Measurements from ENCODE around the gene TSPAN17.

Gene TSPAN17

GRCh38 chr5:176643491-176644219, 3.6 kb upstream of the TSPAN17 start:
- DNase-seq, result no peak

GRCh38 chr5:176644294-176644693, 3.0 kb upstream of the TSPAN17 start:
- DNase-seq, result no peak

GRCh38 chr5:176644878-176645670, 2.2 kb upstream of the TSPAN17 start:
- DNase-seq, result no peak

GRCh38 chr5:176646049-176646706, 1.1 kb upstream of the TSPAN17 start:
- DNase-seq, result no peak

GRCh38 chr5:176646707-176647029, 616 bp upstream of the TSPAN17 start:
- DNase-seq, result no peak

- no peak for DNase-seq
These were observed 674 bp downstream of the TSPAN17 start for GRCh38 chr5:176647843-176648473.

- no peak for DNase-seq
These were observed 1.4 kb downstream of the TSPAN17 start for GRCh38 chr5:176648474-176649194.

- DNase-seq, result no peak
These were observed 3.1 kb downstream of the TSPAN17 start for GRCh38 chr5:176650354-176650884.

GRCh38 chr5:176651472-176651980, 4.2 kb downstream of the TSPAN17 start:
- DNase-seq, result no peak

- no peak for DNase-seq
These were observed 4.9 kb downstream of the TSPAN17 start for GRCh38 chr5:176652136-176652535.

- no peak for DNase-seq
These were observed 6.4 kb downstream of the TSPAN17 start for GRCh38 chr5:176653401-176654385.

- no peak for DNase-seq
These were observed 7.6 kb downstream of the TSPAN17 start for GRCh38 chr5:176654856-176655255.

- DNase-seq, result no peak
These were observed 9.2 kb downstream of the TSPAN17 start for GRCh38 chr5:176656467-176656990.

GRCh38 chr5:176658007-176658599, 10.8 kb downstream of the TSPAN17 start:
- peak; percentile 33 for DNase-seq

- DNase-seq, result no peak
These were observed 11.7 kb downstream of the TSPAN17 start for GRCh38 chr5:176658817-176659511.

- DNase-seq, result no peak
These were observed 12.2 kb downstream of the TSPAN17 start for GRCh38 chr5:176659512-176659839.

- DNase-seq, result no peak
These were observed 12.7 kb downstream of the TSPAN17 start for GRCh38 chr5:176659860-176660461.

GRCh38 chr5:176660530-176660859, 13.2 kb downstream of the TSPAN17 start:
- no peak for DNase-seq

- peak; percentile 29 for DNase-seq
These were observed 13.8 kb downstream of the TSPAN17 start for GRCh38 chr5:176660860-176661641.

Measured in GOT3 (cell line).